Astrocyte of the spinal cord (primary cell): Measurements from ENCODE around the gene RNF220.

ENCODE experiments used
- DNase-seq: peaks from one replicate; pipeline ENCODE4 v3.0.0; 2011; ENCODE audit warnings: low read depth, low spot score
- H3K4me3 ChIP-seq: 2 replicates; pipeline ENCODE4 v1.5.1; 2011; ENCODE audit warnings: low read depth, mild to moderate bottlenecking, low read length, moderate library complexity
- CTCF ChIP-seq: IDR thresholded peaks from 2 replicates; pipeline ENCODE4 v1.5.1; 2012; ENCODE audit warnings: low read depth, mild to moderate bottlenecking, low read length, inconsistent platforms
- in situ Hi-C: cut with HindIII; loops from 2 replicates; pipeline ENCODE4 v1.10.0; 2017; ENCODE audit warnings: low sequenced_read_pairs

The RNF220 gene

GRCh38 chr1:44485934-44486460, 80.9 kb downstream of the RNF220 start:
- no peak for TF ChIP-seq CTCF
- no peak overlapping the region for H3K4me3 ChIP-seq
- no peak for DNase-seq
- in situ Hi-C loops, result no loop called here

GRCh38 chr1:44489481-44489880, 84.4 kb downstream of the RNF220 start:
- in situ Hi-C loops, result no loop called here
- TF ChIP-seq CTCF, result no peak
- H3K4me3 ChIP-seq, result no peak overlapping the region
- peak; percentile 13 for DNase-seq

- no peak overlapping the region for H3K4me3 ChIP-seq
- in situ Hi-C loops, result no loop called here
- DNase-seq, result no peak
- no peak for TF ChIP-seq CTCF
Observed at GRCh38 chr1:44496541-44497171, 91.6 kb downstream of the RNF220 start.

- in situ Hi-C loops, result no loop called here
- no peak for TF ChIP-seq CTCF
- DNase-seq, result no peak
- H3K4me3 ChIP-seq, result no peak overlapping the region
Observed at GRCh38 chr1:44497422-44498170, 92.5 kb downstream of the RNF220 start.

GRCh38 chr1:44499306-44499705, 94.3 kb downstream of the RNF220 start:
- TF ChIP-seq CTCF, result no peak
- no peak for DNase-seq
- H3K4me3 ChIP-seq, result no peak overlapping the region
- in situ Hi-C loops, result no loop called here

- peak; percentile 45 for TF ChIP-seq CTCF
- H3K4me3 ChIP-seq, result no peak overlapping the region
- in situ Hi-C loops, result no loop called here
- peak; percentile 16 for DNase-seq
Observed at GRCh38 chr1:44500181-44501046, 95.4 kb downstream of the RNF220 start.
